Keratinocyte (primary cell): ENCODE measurements around the gene RASAL2. TPM values are rescaled to one million over a fixed set of nuclear protein-coding genes. Genes with fewer than 3 reads are reported as not detected.

Source experiments
- DNase-seq: peaks from one replicate; pipeline ENCODE4 v3.0.0-alpha.2; 2011; ENCODE audit warnings: low read depth, missing footprints, low spot score
- FAIRE-seq: peaks from 2 replicates; lab custom pipeline; 2011; peaks lifted over from hg19 to GRCh38; lab: Jason Lieb, UNC
- H2AFZ ChIP-seq: 2 replicates; pipeline ENCODE4 v1.6.0; 2012; ENCODE audit warnings: low read length, control low read depth, inconsistent platforms; ENCODE audit not compliant: control insufficient read depth
- H3K27ac ChIP-seq: 2 replicates; pipeline ENCODE4 v1.5.1; 2011; ENCODE audit warnings: low read length; ENCODE audit not compliant: control insufficient read depth, insufficient read depth
- H3K27me3 ChIP-seq: 3 replicates; pipeline ENCODE4 v1.6.0; 2011; ENCODE audit warnings: low read length; ENCODE audit not compliant: control insufficient read depth, insufficient read depth; ENCODE audit errors: extremely low read depth
- H3K36me3 ChIP-seq, 2 experiments: 2 replicates in 1 of 2; 3 replicates in 1 of 2; pipeline ENCODE4 v1.5.1; 2011; ENCODE audit warnings: low read length in 2 of 2, mild to moderate bottlenecking in 1 of 2; ENCODE audit not compliant: control insufficient read depth in 2 of 2, insufficient read depth in 2 of 2; ENCODE audit errors: extremely low read depth in 1 of 2
- H3K4me1 ChIP-seq: 3 replicates; pipeline ENCODE4 v1.5.1; 2011; ENCODE audit warnings: low read length; ENCODE audit not compliant: control insufficient read depth, insufficient read depth; ENCODE audit errors: extremely low read depth
- H3K4me2 ChIP-seq: 3 replicates; pipeline ENCODE4 v1.6.0; 2011; ENCODE audit warnings: low read depth, low read length; ENCODE audit not compliant: control insufficient read depth, insufficient read depth; ENCODE audit errors: extremely low read depth
- H3K4me3 ChIP-seq, 3 experiments: fragments of 200-600 bp in 1 of 3; sonication (generic) in 1 of 3; 2 replicates in 2 of 3; 3 replicates in 1 of 3; pipeline ENCODE4 v1.5.1; 2011 to 2016; ENCODE audit warnings: low read length in 3 of 3, mild to moderate bottlenecking in 3 of 3, control low read depth in 2 of 3, inconsistent platforms in 1 of 3, low read depth in 1 of 3, mixed read lengths in 1 of 3, mixed run types in 1 of 3, moderate library complexity in 1 of 3; ENCODE audit not compliant: control insufficient read depth in 2 of 3, insufficient read depth in 2 of 3; ENCODE audit errors: extremely low read depth in 1 of 3
- H3K79me2 ChIP-seq: 2 replicates; pipeline ENCODE4 v1.6.0; 2012; ENCODE audit warnings: low read length; ENCODE audit not compliant: control insufficient read depth, insufficient read depth
- H3K9ac ChIP-seq: 3 replicates; pipeline ENCODE4 v1.6.0; 2011; ENCODE audit warnings: low read length; ENCODE audit not compliant: control insufficient read depth, insufficient read depth; ENCODE audit errors: extremely low read depth
- H3K9me1 ChIP-seq: 3 replicates; pipeline ENCODE4 v1.6.0; 2011; ENCODE audit warnings: low read length; ENCODE audit not compliant: control insufficient read depth, insufficient read depth; ENCODE audit errors: extremely low read depth
- H3K9me3 ChIP-seq: 2 replicates; pipeline ENCODE4 v1.5.1; 2012; ENCODE audit warnings: low read depth, low read length; ENCODE audit not compliant: control insufficient read depth
- H4K20me1 ChIP-seq: 3 replicates; pipeline ENCODE4 v1.6.0; 2011; ENCODE audit warnings: low read length; ENCODE audit not compliant: control insufficient read depth, insufficient read depth; ENCODE audit errors: extremely low read depth
- EZH2 ChIP-seq: IDR thresholded peaks from one replicate; pipeline ENCODE4 v1.6.1; 2012; ENCODE audit warnings: inconsistent platforms, mild to moderate bottlenecking, low read length, moderate library complexity
- dilution Hi-C: fragments of 300-500 bp; cut with MboI; formaldehyde crosslinking; loops from one replicate; pipeline ENCODE4 v1.7.0; 2020; ENCODE audit warnings: low sequenced_read_pairs; ENCODE audit not compliant: extremely low pct_ligation_motif_present
- polyA plus RNA-seq, 5 experiments: library from polyadenylated mRNA; depleted of rRNA in 3 of 5; stranded (reverse) in 3 of 5; stranded (forward) in 1 of 5; unstranded in 1 of 5; fragments of >200 nt; gene quantifications; 1 replicate in 1 of 5; 2 replicates in 3 of 5; 3 replicates in 1 of 5; pipeline versions ENCODE4 v1.2.1 to v1.2.3, GENCODE V29; 2011 to 2012; ENCODE audit warnings: missing spikeins in 2 of 5, low read depth in 1 of 5, low replicate concordance in 1 of 5
- TF ChIP-seq, protein P1 (sequence below), 3 experiments: IDR thresholded peaks in 1 of 3; conservative IDR thresholded peaks in 1 of 3; optimal IDR thresholded peaks in 1 of 3; 2 replicates in 2 of 3; 3 replicates in 1 of 3; pipeline versions ENCODE3 to v1.5.1; 2011; ENCODE audit warnings: low read length in 3 of 3, mild to moderate bottlenecking in 3 of 3, moderate library complexity in 2 of 3, control low read depth in 1 of 3, inconsistent platforms in 1 of 3; ENCODE audit not compliant: insufficient read depth in 2 of 3; ENCODE audit errors: extremely low read depth in 1 of 3

Gene RASAL2
- polyA plus RNA-seq, 1 donor (not counting 4 experiments of a cell fraction or from before 2014, with no cell fraction given): 27.2 TPM

DNA sequence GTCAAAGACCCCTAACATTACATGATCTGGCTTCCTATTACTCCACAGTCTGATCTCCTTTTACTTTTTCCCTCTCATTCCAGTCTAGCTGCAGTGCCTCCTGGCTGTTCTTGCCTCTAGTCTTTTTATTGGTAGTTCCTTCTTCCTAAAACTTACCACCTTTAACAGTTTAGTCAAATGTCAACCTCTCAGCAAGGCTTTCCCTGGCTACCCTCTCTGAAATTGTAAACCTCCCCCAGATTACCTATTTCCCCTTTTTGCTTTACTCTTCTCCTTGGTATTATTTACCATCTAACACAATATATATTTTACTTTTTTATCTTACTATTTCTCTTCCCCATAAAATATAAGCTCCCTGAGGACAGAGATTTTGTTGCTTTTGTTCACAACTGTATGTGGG lies 273.2 kb downstream of the RASAL2 start:
- no peak for TF ChIP-seq EZH2
- TF ChIP-seq, protein P1, sequence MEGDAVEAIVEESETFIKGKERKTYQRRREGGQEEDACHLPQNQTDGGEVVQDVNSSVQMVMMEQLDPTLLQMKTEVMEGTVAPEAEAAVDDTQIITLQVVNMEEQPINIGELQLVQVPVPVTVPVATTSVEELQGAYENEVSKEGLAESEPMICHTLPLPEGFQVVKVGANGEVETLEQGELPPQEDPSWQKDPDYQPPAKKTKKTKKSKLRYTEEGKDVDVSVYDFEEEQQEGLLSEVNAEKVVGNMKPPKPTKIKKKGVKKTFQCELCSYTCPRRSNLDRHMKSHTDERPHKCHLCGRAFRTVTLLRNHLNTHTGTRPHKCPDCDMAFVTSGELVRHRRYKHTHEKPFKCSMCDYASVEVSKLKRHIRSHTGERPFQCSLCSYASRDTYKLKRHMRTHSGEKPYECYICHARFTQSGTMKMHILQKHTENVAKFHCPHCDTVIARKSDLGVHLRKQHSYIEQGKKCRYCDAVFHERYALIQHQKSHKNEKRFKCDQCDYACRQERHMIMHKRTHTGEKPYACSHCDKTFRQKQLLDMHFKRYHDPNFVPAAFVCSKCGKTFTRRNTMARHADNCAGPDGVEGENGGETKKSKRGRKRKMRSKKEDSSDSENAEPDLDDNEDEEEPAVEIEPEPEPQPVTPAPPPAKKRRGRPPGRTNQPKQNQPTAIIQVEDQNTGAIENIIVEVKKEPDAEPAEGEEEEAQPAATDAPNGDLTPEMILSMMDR (optimal IDR thresholded peaks at IDR 0.05 in 1 of 3, IDR thresholded peaks at IDR 0.05 in 1 of 3, conservative IDR thresholded peaks at IDR 0.05 in 1 of 3; ENCODE audit: extremely low read depth in 1 of 3, insufficient read depth in 2 of 3, low read length in 3 of 3): no peak
- DNase-seq: no peak
- H3K4me3 ChIP-seq: no peak overlapping the region
- dilution Hi-C loops: no loop called here
- H3K9me1 ChIP-seq: no peaks in the 10 kb centered on the region
- H3K27ac ChIP-seq: no peak overlapping the region
- no peak overlapping the region for H3K4me2 ChIP-seq
- H3K4me1 ChIP-seq: peaks cover 8% of the 10 kb centered on the region
- no peaks in the 10 kb centered on the region for H3K9me3 ChIP-seq
- H3K36me3 ChIP-seq: no peaks in the 10 kb centered on the region
- no peaks in the 10 kb centered on the region for H3K27me3 ChIP-seq
- no peaks in the 10 kb centered on the region for H4K20me1 ChIP-seq
- peaks cover 19% of the 10 kb centered on the region for H3K79me2 ChIP-seq
- no peak overlapping the region for H3K9ac ChIP-seq
- H2AFZ ChIP-seq: no peak overlapping the region
- no peak for FAIRE-seq

DNA sequence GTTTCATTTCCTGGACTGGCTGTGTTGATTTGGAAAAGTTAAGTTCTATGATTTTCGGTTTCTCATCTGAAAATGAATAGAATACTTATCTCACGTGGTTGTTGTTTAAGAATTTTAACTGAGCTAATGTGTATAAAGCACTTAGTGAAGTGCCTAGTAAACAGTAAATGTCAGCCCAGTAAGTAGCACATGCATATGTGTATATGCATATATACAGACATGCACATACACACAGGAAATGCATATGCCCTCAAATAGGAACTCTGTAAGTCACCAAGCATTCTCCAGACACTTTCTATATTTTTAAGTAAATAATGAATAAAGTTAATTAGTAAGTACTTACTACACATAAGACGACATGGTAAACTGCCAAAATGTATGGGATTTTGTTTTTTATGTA lies 274.3 kb downstream of the RASAL2 start:
- DNase-seq: no peak
- no peak overlapping the region for H2AFZ ChIP-seq
- TF ChIP-seq EZH2: no peak
- TF ChIP-seq, protein P1 (optimal IDR thresholded peaks at IDR 0.05 in 1 of 3, IDR thresholded peaks at IDR 0.05 in 1 of 3, conservative IDR thresholded peaks at IDR 0.05 in 1 of 3; ENCODE audit: extremely low read depth in 1 of 3, insufficient read depth in 2 of 3, low read length in 3 of 3): no peak
- no peaks in the 10 kb centered on the region for H3K27me3 ChIP-seq
- no peak overlapping the region for H3K9ac ChIP-seq
- peaks cover 11% of the 10 kb centered on the region for H3K79me2 ChIP-seq
- H3K4me2 ChIP-seq: no peak overlapping the region
- no peaks in the 10 kb centered on the region for H4K20me1 ChIP-seq
- no peaks in the 10 kb centered on the region for H3K9me1 ChIP-seq
- no peaks in the 10 kb centered on the region for H3K9me3 ChIP-seq
- no peaks in the 10 kb centered on the region for H3K36me3 ChIP-seq
- no peak for FAIRE-seq
- H3K4me3 ChIP-seq: no peak overlapping the region
- dilution Hi-C loops: no loop called here
- H3K4me1 ChIP-seq: peaks cover 5% of the 10 kb centered on the region
- H3K27ac ChIP-seq: no peak overlapping the region
